NCI-H1694 (cell line): ENCODE data around the gene CAP2.
"Not testable (repeated sequence)": the region's sequence is repeated elsewhere in the genome, so short reads cannot be mapped to it uniquely, and the experiment has no call there.

Experiments
- DNase-seq: peaks from one replicate; lab custom pipeline; 2025; lab: John Stamatoyannopoulos, UW

Gene CAP2

GRCh38 chr6:17396256-17396655, 2.9 kb downstream of the CAP2 start:
- no peak for DNase-seq

- no peak for DNase-seq
These were observed 4.4 kb downstream of the CAP2 start for GRCh38 chr6:17397764-17398194.

GRCh38 chr6:17405181-17405943, 12.0 kb downstream of the CAP2 start:
- DNase-seq, result not testable (repeated sequence)

- no peak for DNase-seq
These were observed 12.5 kb downstream of the CAP2 start for GRCh38 chr6:17405944-17406245.

GRCh38 chr6:17408081-17408480, 14.7 kb downstream of the CAP2 start:
- no peak for DNase-seq

- no peak for DNase-seq
These were observed 16.9 kb downstream of the CAP2 start for GRCh38 chr6:17410281-17410680.

GRCh38 chr6:17413313-17413750, 19.9 kb downstream of the CAP2 start:
- no peak for DNase-seq

- DNase-seq, result not testable (repeated sequence)
These were observed 21.0 kb downstream of the CAP2 start for GRCh38 chr6:17414395-17414794.

- DNase-seq, result no peak
These were observed 21.9 kb downstream of the CAP2 start for GRCh38 chr6:17415321-17415720.

- DNase-seq, result no peak
These were observed 23.4 kb downstream of the CAP2 start for GRCh38 chr6:17416806-17417205.

- DNase-seq, result no peak
These were observed 24.4 kb downstream of the CAP2 start for GRCh38 chr6:17417817-17418216.

- peak; percentile 93 for DNase-seq
These were observed 25.1 kb downstream of the CAP2 start for GRCh38 chr6:17418281-17419188.

GRCh38 chr6:17419189-17419575, 25.8 kb downstream of the CAP2 start:
- no peak for DNase-seq

- no peak for DNase-seq
These were observed 27.0 kb downstream of the CAP2 start for GRCh38 chr6:17420368-17420767.

- no peak for DNase-seq
These were observed 28.0 kb downstream of the CAP2 start for GRCh38 chr6:17421406-17421805.

- DNase-seq, result no peak
These were observed 29.6 kb downstream of the CAP2 start for GRCh38 chr6:17423026-17423425.

GRCh38 chr6:17427062-17427461, 33.7 kb downstream of the CAP2 start:
- no peak for DNase-seq

- no peak for DNase-seq
These were observed 34.2 kb downstream of the CAP2 start for GRCh38 chr6:17427617-17428016.

GRCh38 chr6:17428595-17429120, 35.3 kb downstream of the CAP2 start:
- not testable (repeated sequence) for DNase-seq

- DNase-seq, result peak; percentile 77
These were observed 36.1 kb downstream of the CAP2 start for GRCh38 chr6:17429383-17430061.

GRCh38 chr6:17431581-17431980, 38.2 kb downstream of the CAP2 start:
- DNase-seq, result no peak

- DNase-seq, result no peak
These were observed 39.0 kb downstream of the CAP2 start for GRCh38 chr6:17432356-17432755.
